ENCODE data around the gene NUTM2G.

GRCh38 chr9:96883922-96884321 is 44.7 kb upstream of the NUTM2G start:
- TF ChIP-seq CTCF (IDR thresholded peaks at IDR 0.05): no peak
- TF ChIP-seq POLR2A (IDR thresholded peaks at IDR 0.05): no peak
